IPS-18c (cell line): Measurements from ENCODE around the gene SUPT20H.
A peak's percentile ranks its signal among the peaks of the same experiment; 100 is the strongest.
"Not testable (repeated sequence)": the region's sequence is repeated elsewhere in the genome, so short reads cannot be mapped to it uniquely, and the experiment has no call there.

Experiments
- H3K4me3 ChIP-seq: 2 replicates; pipeline ENCODE4 v1.7.0; 2013; ENCODE audit warnings: low read depth, mild to moderate bottlenecking, low read length, moderate library complexity; ENCODE audit not compliant: insufficient read depth
- H3K9me3 ChIP-seq: one replicate; pipeline ENCODE4 v1.6.1; 2013; ENCODE audit warnings: mild to moderate bottlenecking, low read length, moderate library complexity; ENCODE audit not compliant: control insufficient read depth, insufficient read depth

The SUPT20H gene

GRCh38 chr13:37075164-37075563, 15.7 kb upstream of the SUPT20H start:
- H3K9me3 ChIP-seq = no peaks in the 10 kb centered on the region
- no peak overlapping the region for H3K4me3 ChIP-seq

DNA sequence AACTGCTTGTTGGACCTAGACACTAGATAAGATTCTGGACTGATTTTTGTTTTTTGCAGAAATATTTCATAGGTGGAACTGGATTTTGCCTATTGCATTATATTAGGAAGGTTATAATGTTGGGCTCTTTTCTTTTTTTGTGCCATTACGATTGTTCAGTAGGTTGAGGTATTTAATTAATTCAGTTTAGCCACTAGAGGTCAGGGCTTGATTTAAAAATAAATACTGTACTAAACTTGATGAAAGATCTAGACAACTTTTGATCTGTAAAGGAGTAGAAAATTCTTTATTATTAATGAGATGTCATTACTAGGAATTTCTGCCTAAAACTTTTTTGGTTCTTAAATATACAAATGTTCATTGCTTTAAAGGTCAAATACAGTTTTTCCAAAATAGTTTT, 15.2 kb upstream of the SUPT20H start:
- H3K9me3 ChIP-seq = no peaks in the 10 kb centered on the region
- H3K4me3 ChIP-seq = no peak overlapping the region

DNA sequence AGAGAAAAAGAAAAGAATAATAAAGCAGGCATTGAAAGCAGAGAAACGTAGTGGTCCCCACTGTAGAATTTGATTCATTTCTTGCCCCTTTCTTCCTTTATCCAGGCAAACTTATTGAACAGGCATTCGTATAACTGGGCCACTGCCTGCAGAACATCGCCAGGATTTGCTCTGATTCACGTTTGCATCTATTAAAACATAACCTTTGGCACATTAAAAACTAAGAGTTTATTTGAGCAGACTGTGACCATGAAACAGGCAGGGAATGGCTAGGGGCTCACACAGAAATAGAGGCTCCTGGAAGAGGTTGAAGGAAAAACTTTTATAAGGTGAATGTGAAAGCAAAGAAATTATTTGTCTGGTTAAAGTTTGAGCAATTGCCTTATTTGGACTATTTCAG, 12.5 kb upstream of the SUPT20H start:
- H3K9me3 ChIP-seq = no peaks in the 10 kb centered on the region
- no peak overlapping the region for H3K4me3 ChIP-seq

GRCh38 chr13:37070956-37071355, 11.5 kb upstream of the SUPT20H start:
- Histone ChIP-seq H3K9me3 (no peaks in the 10 kb centered on the region), H3K4me3 (no peak overlapping the region)

DNA sequence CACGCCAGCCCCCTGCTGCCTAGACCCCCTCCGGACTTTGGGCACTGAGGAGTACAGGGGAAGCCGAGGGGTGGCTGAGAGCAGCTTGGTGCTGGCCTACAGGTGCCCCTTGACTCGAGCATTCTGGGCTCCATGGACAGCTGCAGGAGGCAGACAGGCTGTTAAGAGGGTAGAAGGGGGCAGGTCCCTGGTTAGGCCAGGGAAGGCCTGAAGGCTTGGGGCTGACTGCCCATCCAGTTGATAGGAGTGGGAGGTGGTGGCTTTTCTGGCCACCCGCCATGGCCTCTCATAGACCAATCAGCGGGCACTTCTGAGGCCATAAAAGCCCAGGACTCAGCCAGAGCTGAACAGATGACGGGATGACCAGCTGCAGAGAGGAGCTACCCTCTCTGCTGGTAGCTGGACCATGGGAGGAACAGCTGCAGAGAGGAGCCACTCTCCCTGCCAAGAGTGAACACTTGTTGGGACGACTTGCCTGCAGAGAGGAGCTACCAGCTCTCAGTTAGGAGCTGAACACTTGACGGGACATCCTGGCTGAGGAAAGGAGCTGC, 10.7 kb upstream of the SUPT20H start:
- no peak overlapping the region for H3K4me3 ChIP-seq
- H3K9me3 ChIP-seq = no peaks in the 10 kb centered on the region

DNA sequence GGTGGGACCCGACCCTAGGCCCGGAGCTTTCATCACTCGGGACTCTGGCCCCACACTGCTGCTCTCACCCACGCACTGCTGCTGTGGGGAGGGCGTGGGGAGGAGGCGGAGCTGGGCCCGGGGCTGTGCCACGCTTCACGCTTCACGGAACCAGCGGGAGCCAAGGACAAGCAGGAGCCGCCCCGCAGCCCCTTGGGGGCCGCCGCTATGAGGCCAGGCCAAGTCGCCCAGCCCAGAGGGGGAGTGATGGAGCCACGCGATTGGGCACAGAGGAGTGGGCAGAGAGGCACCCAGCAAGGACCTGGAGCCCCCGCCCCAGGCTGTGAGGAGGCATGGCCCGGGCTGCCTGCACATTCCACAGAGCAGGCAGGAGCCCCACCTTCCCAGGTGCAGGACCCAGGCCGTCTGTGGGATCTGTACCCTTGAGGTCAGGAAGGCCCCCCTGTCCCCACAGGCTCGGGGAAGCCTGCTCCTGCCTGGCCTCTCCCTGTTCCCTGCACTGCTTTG, 10.2 kb upstream of the SUPT20H start:
- Histone ChIP-seq H3K4me3 (no peak overlapping the region), H3K9me3 (no peaks in the 10 kb centered on the region)

- no peaks in the 10 kb centered on the region for H3K9me3 ChIP-seq
- no peak overlapping the region for H3K4me3 ChIP-seq
These were observed 9.5 kb upstream of the SUPT20H start for GRCh38 chr13:37068962-37069361.

DNA sequence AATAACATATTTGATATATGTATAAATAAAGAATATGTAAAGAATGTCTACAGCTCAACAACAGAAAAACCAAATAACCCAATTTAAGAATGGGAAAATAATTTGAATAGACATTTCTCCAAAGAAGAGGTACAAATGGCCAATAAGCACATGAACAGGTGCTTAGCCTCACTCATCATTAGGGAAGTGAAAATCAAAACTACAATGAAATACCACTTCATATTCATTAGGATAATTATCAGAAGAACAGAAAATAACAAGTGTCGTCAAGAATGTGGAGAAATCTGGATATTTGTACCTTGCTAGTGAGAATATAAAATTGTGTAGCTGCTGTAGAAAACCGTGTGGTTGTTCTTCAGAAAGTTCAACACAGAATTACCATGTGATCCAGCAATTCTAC, 8.4 kb upstream of the SUPT20H start:
- Histone ChIP-seq H3K4me3 (no peak overlapping the region), H3K9me3 (no peaks in the 10 kb centered on the region)

DNA sequence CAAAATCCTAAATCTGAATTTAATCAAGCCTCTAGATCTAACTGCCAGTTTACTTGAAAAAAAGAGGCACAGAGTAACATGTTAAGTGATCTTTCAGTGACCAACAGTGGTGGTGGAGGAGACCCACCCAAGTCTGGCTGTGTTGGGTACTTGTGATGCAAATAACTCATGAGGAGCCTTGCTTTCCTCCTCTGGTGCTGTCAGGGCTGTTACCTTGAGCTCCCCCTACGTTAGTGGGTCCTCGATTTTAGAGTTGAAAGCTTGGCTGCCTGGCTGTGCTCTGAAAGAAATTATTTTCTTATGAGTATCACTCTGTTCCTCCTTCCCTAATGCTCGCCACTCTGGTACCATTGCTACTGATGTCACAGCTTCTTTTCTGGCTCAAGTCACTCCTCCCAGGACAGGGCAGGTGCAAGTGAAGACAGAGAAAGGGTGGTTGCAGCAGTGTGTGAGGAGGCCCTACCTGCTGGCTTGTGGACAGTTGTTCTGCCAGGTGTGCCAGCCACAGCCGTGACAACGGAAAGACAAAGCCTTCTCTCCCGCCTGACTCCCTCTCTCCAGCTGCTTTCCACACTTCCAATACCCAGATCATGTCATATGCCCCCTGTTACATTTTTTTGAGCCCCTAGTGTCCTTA, 6.5 kb upstream of the SUPT20H start:
- Histone ChIP-seq H3K9me3 (no peaks in the 10 kb centered on the region), H3K4me3 (no peak overlapping the region)

- Histone ChIP-seq H3K4me3 (peak overlapping the region; percentile 36; the same call in 1 of the 2 replicates), H3K9me3 (no peaks in the 10 kb centered on the region)
These were observed 332 bp upstream of the SUPT20H start for GRCh38 chr13:37059848-37060192.

DNA sequence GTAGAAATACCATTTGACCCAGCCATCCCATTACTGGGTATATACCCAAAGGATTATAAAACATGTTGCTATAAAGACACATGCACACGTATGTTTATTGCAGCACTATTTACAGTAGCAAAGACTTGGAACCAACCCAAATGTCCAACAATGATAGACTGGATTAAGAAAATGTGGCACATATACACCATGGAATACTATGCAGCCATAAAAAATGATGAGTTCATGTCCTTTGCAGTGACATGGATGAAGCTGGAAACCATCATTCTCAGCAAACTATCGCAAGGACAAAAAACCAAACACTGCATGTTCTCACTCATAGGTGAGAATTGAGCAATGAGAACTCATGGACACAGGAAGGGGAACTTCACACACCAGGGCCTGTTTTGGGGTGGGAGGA, 3.3 kb downstream of the SUPT20H start:
- not testable (repeated sequence) for H3K4me3 ChIP-seq, H3K9me3 ChIP-seq

DNA sequence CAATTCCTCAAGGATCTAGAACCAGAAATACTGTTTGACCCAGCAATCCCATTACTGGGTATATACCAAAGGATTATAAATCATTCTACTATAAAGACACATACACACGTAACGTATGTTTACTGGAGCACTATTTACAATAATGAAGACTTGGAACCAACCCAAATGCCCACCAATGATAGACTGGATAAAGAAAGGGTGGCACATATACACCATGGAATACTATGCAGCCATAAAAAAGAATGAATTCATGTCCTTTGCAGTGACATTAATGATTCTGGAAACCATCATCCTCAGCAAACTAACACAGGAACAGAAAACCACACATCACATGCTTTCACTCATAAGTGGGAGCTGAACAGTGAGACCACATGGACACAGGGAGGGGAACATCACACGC, 6.4 kb downstream of the SUPT20H start:
- not testable (repeated sequence) for H3K4me3 ChIP-seq, H3K9me3 ChIP-seq

DNA sequence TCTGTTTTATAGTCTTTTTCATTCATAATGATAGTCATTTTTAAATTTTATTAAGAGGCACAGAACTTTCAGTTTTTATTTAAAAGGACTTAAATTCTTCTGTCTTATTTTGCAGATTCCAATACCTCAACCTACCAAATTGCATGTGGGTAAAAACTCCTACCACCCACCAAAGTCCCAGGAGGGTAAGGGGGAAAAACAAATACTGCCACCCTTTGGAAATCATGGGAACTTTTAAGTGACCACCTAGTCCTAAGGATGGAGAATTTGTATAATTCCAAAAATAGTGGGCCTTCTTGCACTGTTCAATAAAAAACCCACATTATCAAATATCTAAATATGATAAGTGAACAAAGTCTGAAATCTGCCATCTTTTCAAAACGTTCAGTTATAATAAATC, 9.7 kb downstream of the SUPT20H start:
- Histone ChIP-seq H3K4me3 (no peak overlapping the region), H3K9me3 (no peaks in the 10 kb centered on the region)

- no peaks in the 10 kb centered on the region for H3K9me3 ChIP-seq
- no peak overlapping the region for H3K4me3 ChIP-seq
These were observed 11.6 kb downstream of the SUPT20H start for GRCh38 chr13:37047846-37048245.

DNA sequence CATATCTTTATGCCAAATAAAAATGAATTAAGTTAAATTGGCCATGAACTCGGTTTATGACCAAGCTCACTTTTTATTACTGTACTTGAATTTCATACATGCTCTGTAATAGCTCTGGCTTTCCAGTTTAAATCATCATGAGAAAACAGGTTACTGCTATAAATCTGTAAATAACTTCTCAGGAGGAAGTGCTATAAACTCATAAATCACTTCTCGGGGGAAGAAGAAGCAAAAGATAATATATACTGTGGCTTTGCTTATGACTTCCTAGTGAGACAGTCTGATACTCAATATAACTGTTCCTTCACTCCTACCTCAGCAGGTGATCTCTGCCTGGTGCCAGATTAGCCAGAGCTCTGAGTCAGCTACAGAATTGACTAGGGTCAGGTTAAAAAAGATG, 12.5 kb downstream of the SUPT20H start:
- Histone ChIP-seq H3K9me3 (no peaks in the 10 kb centered on the region), H3K4me3 (no peak overlapping the region)

DNA sequence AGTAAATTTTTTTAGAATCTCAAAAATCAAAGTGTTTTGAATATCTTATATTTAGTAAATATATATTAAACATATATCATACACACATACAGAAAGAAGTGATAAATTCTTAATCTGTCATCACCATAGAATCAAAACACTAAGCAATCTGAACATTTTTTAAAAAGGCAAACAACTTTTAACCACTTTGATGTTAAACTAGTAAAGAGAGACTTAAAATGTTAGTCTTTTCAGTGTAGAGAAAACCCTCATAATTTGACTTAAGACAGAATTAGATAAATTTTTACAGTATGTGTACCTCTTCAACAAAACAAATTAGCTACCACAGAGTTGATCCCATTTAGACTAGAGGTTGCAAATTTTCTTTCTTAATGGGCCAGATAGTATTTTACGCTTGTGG, 13.4 kb downstream of the SUPT20H start:
- Histone ChIP-seq H3K9me3 (no peaks in the 10 kb centered on the region), H3K4me3 (no peak overlapping the region)

- Histone ChIP-seq H3K4me3 (no peak overlapping the region), H3K9me3 (no peaks in the 10 kb centered on the region)
These were observed 18.7 kb downstream of the SUPT20H start for GRCh38 chr13:37040789-37041188.

GRCh38 chr13:37039896-37040295, 19.6 kb downstream of the SUPT20H start:
- H3K4me3 ChIP-seq = no peak overlapping the region
- H3K9me3 ChIP-seq = no peaks in the 10 kb centered on the region

DNA sequence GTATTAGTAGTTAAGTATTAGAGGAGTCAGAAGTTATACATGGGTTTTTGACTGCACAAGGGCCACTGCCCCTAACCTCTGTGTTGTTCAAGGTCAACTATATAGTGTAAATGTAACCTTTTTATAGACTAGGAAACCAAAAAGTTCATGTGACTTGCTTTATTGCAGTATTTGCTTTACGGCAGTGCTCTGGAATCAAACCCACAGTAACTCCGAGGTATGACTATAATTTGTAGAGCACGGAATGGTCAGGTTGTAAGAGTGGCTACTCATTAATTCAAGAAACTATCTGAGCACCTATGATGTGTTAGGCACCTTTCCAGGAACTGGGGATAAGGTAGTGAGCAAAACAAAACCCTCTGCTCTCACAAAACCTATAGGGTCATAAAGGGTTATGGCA, 22.2 kb downstream of the SUPT20H start:
- H3K9me3 ChIP-seq = no peaks in the 10 kb centered on the region
- H3K4me3 ChIP-seq = no peak overlapping the region
